ENCODE data around the gene OGDHL. TPM values are rescaled to one million over a fixed set of nuclear protein-coding genes. Genes with fewer than 3 reads are reported as not detected.

The OGDHL gene
- total RNA-seq, 1 donor from 2014 or later = not detected

DNA sequence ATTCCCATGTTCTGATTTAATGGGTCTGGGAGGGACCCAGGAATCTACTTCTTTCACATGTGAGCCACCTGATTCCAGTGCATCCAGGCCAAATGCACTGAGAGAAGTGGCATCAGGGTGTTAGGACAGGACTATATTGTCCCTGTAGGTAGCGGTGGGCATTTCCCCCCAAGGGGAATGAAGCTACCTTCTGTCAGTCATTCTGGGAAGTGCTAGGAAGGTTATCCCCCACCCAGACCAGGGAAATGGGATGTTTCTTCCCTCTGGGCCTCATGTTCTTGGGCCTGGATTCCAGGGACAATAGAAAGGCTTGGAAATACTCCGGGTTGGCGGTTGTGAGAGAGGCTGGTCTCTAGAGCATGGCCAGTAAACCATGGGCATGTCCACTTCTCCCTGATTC is 61.9 kb downstream of the OGDHL start:
- no peak overlapping the region for H3K27ac Mint-ChIP-seq
- H3K9me3 Mint-ChIP-seq = no peaks in the 10 kb centered on the region
- no peaks in the 10 kb centered on the region for H3K36me3 Mint-ChIP-seq (ENCODE audit: low read depth)
- no peak for ATAC-seq (ENCODE audit: low read depth)
- peaks cover 11% of the 10 kb centered on the region for H3K27me3 Mint-ChIP-seq
- no peak for DNase-seq
- POLR2A ChIA-PET = no interaction called here
- intact Hi-C loops (cut with micrococcal nuclease) = no loop called here
- CTCF ChIA-PET = no interaction called here
- TF ChIP-seq, protein P1, sequence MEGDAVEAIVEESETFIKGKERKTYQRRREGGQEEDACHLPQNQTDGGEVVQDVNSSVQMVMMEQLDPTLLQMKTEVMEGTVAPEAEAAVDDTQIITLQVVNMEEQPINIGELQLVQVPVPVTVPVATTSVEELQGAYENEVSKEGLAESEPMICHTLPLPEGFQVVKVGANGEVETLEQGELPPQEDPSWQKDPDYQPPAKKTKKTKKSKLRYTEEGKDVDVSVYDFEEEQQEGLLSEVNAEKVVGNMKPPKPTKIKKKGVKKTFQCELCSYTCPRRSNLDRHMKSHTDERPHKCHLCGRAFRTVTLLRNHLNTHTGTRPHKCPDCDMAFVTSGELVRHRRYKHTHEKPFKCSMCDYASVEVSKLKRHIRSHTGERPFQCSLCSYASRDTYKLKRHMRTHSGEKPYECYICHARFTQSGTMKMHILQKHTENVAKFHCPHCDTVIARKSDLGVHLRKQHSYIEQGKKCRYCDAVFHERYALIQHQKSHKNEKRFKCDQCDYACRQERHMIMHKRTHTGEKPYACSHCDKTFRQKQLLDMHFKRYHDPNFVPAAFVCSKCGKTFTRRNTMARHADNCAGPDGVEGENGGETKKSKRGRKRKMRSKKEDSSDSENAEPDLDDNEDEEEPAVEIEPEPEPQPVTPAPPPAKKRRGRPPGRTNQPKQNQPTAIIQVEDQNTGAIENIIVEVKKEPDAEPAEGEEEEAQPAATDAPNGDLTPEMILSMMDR (IDR thresholded peaks at IDR 0.05) = no peak
- H3K4me3 Mint-ChIP-seq = no peak overlapping the region
- no peaks in the 10 kb centered on the region for H3K4me1 Mint-ChIP-seq

- CTCF ChIA-PET = no interaction called here
- peaks cover 13% of the 10 kb centered on the region for H3K27me3 Mint-ChIP-seq
Observed at GRCh38 chr10:49698679-49699078, 63.4 kb downstream of the OGDHL start.

GRCh38 chr10:49696311-49696710 is 65.8 kb downstream of the OGDHL start:
- Mint-ChIP-seq H3K4me3 (no peak overlapping the region), H3K9me3 (no peaks in the 10 kb centered on the region), H3K27me3 (peaks cover 20% of the 10 kb centered on the region), H3K4me1 (no peaks in the 10 kb centered on the region), H3K36me3 (ENCODE audit: low read depth) (no peaks in the 10 kb centered on the region), H3K27ac (no peak overlapping the region)
- ATAC-seq (ENCODE audit: low read depth) = no peak
- no peak for DNase-seq
- POLR2A ChIA-PET = no interaction called here
- intact Hi-C loops (cut with micrococcal nuclease) = no loop called here
- TF ChIP-seq, protein P1 (IDR thresholded peaks at IDR 0.05) = no peak
- CTCF ChIA-PET = no interaction called here

More at GRCh38 chr10:49698679-49699078, 63.4 kb downstream of the OGDHL start:
- DNase-seq (no peak), ATAC-seq (ENCODE audit: low read depth) (no peak)
- H3K27ac Mint-ChIP-seq = no peak overlapping the region
- H3K4me3 Mint-ChIP-seq = no peak overlapping the region
- intact Hi-C loops (cut with micrococcal nuclease) = no loop called here
- no peaks in the 10 kb centered on the region for H3K9me3 Mint-ChIP-seq
- H3K36me3 Mint-ChIP-seq (ENCODE audit: low read depth) = no peaks in the 10 kb centered on the region
- POLR2A ChIA-PET = no interaction called here
- TF ChIP-seq, protein P1 (IDR thresholded peaks at IDR 0.05) = no peak
- H3K4me1 Mint-ChIP-seq = no peaks in the 10 kb centered on the region

- ChIA-PET CTCF (no interaction called here), POLR2A (no interaction called here)
- TF ChIP-seq, protein P1 (IDR thresholded peaks at IDR 0.05) = no peak
- no peak for DNase-seq
- no peaks in the 10 kb centered on the region for H3K36me3 Mint-ChIP-seq (ENCODE audit: low read depth)
- intact Hi-C loops (cut with micrococcal nuclease) = no loop called here
- H3K27ac Mint-ChIP-seq = no peak overlapping the region
- peaks cover 32% of the 10 kb centered on the region for H3K27me3 Mint-ChIP-seq
- ATAC-seq (ENCODE audit: low read depth) = no peak
- no peak overlapping the region for H3K4me3 Mint-ChIP-seq
- H3K4me1 Mint-ChIP-seq = no peaks in the 10 kb centered on the region
- no peaks in the 10 kb centered on the region for H3K9me3 Mint-ChIP-seq
Observed at GRCh38 chr10:49694466-49694865, 67.7 kb downstream of the OGDHL start.

GRCh38 chr10:49691588-49691987 is 70.5 kb downstream of the OGDHL start:
- peaks cover 5% of the 10 kb centered on the region for H3K9me3 Mint-ChIP-seq
- CTCF ChIA-PET = no interaction called here
- no peaks in the 10 kb centered on the region for H3K36me3 Mint-ChIP-seq (ENCODE audit: low read depth)
- DNase-seq = no peak
- H3K4me3 Mint-ChIP-seq = no peak overlapping the region
- H3K4me1 Mint-ChIP-seq = no peaks in the 10 kb centered on the region
- TF ChIP-seq, protein P1 (IDR thresholded peaks at IDR 0.05) = no peak
- POLR2A ChIA-PET = no interaction called here
- intact Hi-C loops (cut with micrococcal nuclease) = no loop called here
- ATAC-seq (ENCODE audit: low read depth) = no peak
- no peak overlapping the region for H3K27ac Mint-ChIP-seq
- H3K27me3 Mint-ChIP-seq = peaks cover 49% of the 10 kb centered on the region
